B cell (primary cell): Measurements from ENCODE around the gene SLC25A26.

Source experiments
- CTCF ChIP-seq: fragments of 200-600 bp; IDR thresholded peaks from one replicate; pipeline ENCODE4 v1.8.0; 2022; ENCODE audit warnings: antibody characterized with exemption, mild to moderate bottlenecking
- EZH2 ChIP-seq: IDR thresholded peaks from 2 replicates; pipeline ENCODE4 v1.6.1; 2012; ENCODE audit warnings: borderline replicate concordance, low read depth, mild to moderate bottlenecking, moderate library complexity, low read length; ENCODE audit not compliant: insufficient read depth, poor library complexity, severe bottlenecking

GRCh38 chr3:66353530-66353929 lies 132.7 kb downstream of the SLC25A26 start:
- TF ChIP-seq CTCF (no peak), EZH2 (no peak)
